HCT116 (cell line): ENCODE results near the gene H2AZ2. TPM values are rescaled to one million over a fixed set of nuclear protein-coding genes. Genes with fewer than 3 reads are reported as not detected.

Source experiments
- ATAC-seq: fragments of 200-7000 bp; cut with Tn5 transposase; 2 replicates; pipeline ENCODE4 v1.9.1; 2020; ENCODE audit warnings: mild to moderate bottlenecking, moderate library complexity
- BruUV-seq: library from RNA; stranded (reverse); fragments of 400-500 nt; replicated peaks from 2 replicates; lab custom pipeline; 2021; lab: Mats Ljungman, UMichigan
- CTCF ChIA-PET: fragments of 300-600 bp; sonication (Branson Sonifier 250); formaldehyde crosslinking; loops from one replicate; lab custom pipeline; 2021; ENCODE audit warnings: antibody characterized with exemption; lab: Charles Lee
- POLR2A ChIA-PET: fragments of 300-600, 350-600 bp; sonication (Branson Sonifier 250); formaldehyde crosslinking; loops from one replicate; lab custom pipeline; 2021; ENCODE audit warnings: antibody characterized with exemption; lab: Charles Lee
- RAD21 ChIA-PET, 2 experiments: fragments of 300-600 bp; sonication (Branson Sonifier 250); formaldehyde crosslinking; loops; one replicate each; lab custom pipeline; 2023; ENCODE audit warnings: low total read pairs in 2 of 2; ENCODE audit not compliant: uncharacterized antibody in 2 of 2, unreplicated experiment in 2 of 2, low non-redundant PET in 1 of 2; lab: Charles Lee
- DNase-seq: peaks from one replicate; pipeline ENCODE4 v3.0.0-alpha.2; 2010; ENCODE audit warnings: low read depth, low spot score
- H2AFZ ChIP-seq: fragments of 200-600 bp; shearing (Covaris generic), sonication (generic); 2 replicates; pipeline ENCODE4 v1.6.1; 2017; ENCODE audit warnings: low read depth, mixed run types, mixed read lengths, antibody characterized with exemption, low read length; ENCODE audit not compliant: poor library complexity, severe bottlenecking
- H3K27ac ChIP-seq: 2 replicates; pipeline ENCODE4 v1.5.1; 2012; ENCODE audit warnings: low read depth, low read length
- H3K27me3 ChIP-seq: fragments of 200-600 bp; sonication (generic); 2 replicates; pipeline ENCODE4 v1.6.1; 2016; ENCODE audit warnings: mixed run types, low read length, mixed read lengths; ENCODE audit not compliant: insufficient read depth
- H3K36me3 ChIP-seq, 2 experiments: fragments of 200-500 bp in 1 of 2; fragments of 200-600 bp in 1 of 2; sonication (Bioruptor generic) in 1 of 2; sonication (generic) in 1 of 2; 2 replicates each; pipeline versions ENCODE4 v1.5.1 to v1.6.1; 2014 to 2016; ENCODE audit warnings: low read length in 2 of 2, inconsistent platforms in 1 of 2, mixed read lengths in 1 of 2, mixed run types in 1 of 2; ENCODE audit not compliant: insufficient read depth in 2 of 2, control insufficient read depth in 1 of 2
- H3K4me1 ChIP-seq, 2 experiments: fragments of 200-600 bp in 1 of 2; sonication (generic) in 1 of 2; 2 replicates each; pipeline versions ENCODE4 v1.5.1 to v1.6.1; 2012 to 2017; ENCODE audit warnings: low read length in 2 of 2, inconsistent platforms in 1 of 2, mild to moderate bottlenecking in 1 of 2, mixed read lengths in 1 of 2, mixed run types in 1 of 2, moderate library complexity in 1 of 2; ENCODE audit not compliant: insufficient read depth in 2 of 2, control insufficient read depth in 1 of 2
- H3K4me2 ChIP-seq: fragments of 200-600 bp; sonication (generic); 2 replicates; pipeline ENCODE4 v1.6.1; 2017; ENCODE audit warnings: mixed run types, low read length, mixed read lengths
- H3K4me3 ChIP-seq, 2 experiments: fragments of 200-600 bp in 1 of 2; sonication (generic) in 1 of 2; replicated peaks in 1 of 2; 2 replicates each; pipeline ENCODE4 v1.5.1; 2011 to 2016; ENCODE audit warnings: low read length in 2 of 2, control low read depth in 1 of 2, low read depth in 1 of 2, mild to moderate bottlenecking in 1 of 2, mixed read lengths in 1 of 2, mixed run types in 1 of 2
- H3K79me2 ChIP-seq: fragments of 200-600 bp; sonication (generic); 2 replicates; pipeline ENCODE4 v1.6.1; 2017; ENCODE audit warnings: mild to moderate bottlenecking, mixed run types, low read length, moderate library complexity, mixed read lengths; ENCODE audit not compliant: insufficient read depth
- H3K9ac ChIP-seq: fragments of 200-600 bp; sonication (generic); 2 replicates; pipeline ENCODE4 v1.6.1; 2016; ENCODE audit warnings: low read length, mixed read lengths
- H3K9me2 ChIP-seq: fragments of 200-600 bp; sonication (generic), shearing (Covaris generic); 2 replicates; pipeline ENCODE4 v1.6.1; 2017; ENCODE audit warnings: mixed run types, mild to moderate bottlenecking, moderate library complexity; ENCODE audit not compliant: insufficient read depth
- H3K9me3 ChIP-seq, 2 experiments: fragments of 200-500 bp in 1 of 2; fragments of 200-600 bp in 1 of 2; sonication (Bioruptor generic) in 1 of 2; sonication (generic) in 1 of 2; 2 replicates each; pipeline ENCODE4 v1.6.1; 2014 to 2017; ENCODE audit warnings: low read length in 2 of 2, mixed read lengths in 2 of 2, inconsistent platforms in 1 of 2, low read depth in 1 of 2, mild to moderate bottlenecking in 1 of 2, mixed run types in 1 of 2, moderate library complexity in 1 of 2; ENCODE audit not compliant: control insufficient read depth in 1 of 2, insufficient read depth in 1 of 2
- H4K20me1 ChIP-seq: fragments of 200-600 bp; sonication (generic), shearing (Covaris generic); 2 replicates; pipeline ENCODE4 v1.6.1; 2017; ENCODE audit warnings: mixed run types, mild to moderate bottlenecking, moderate library complexity; ENCODE audit not compliant: insufficient read depth
- ATF3 ChIP-seq: IDR thresholded peaks from 2 replicates; pipeline ENCODE4 v1.6.1; 2012
- CBX3 ChIP-seq: IDR thresholded peaks from 2 replicates; pipeline ENCODE4 v1.6.1; 2012; ENCODE audit warnings: low read depth
- ELF1 ChIP-seq: IDR thresholded peaks from 2 replicates; pipeline ENCODE4 v1.6.1; 2012; ENCODE audit warnings: low read depth, borderline replicate concordance
- FOSL1 ChIP-seq: IDR thresholded peaks from 2 replicates; pipeline ENCODE4 v1.6.1; 2012; ENCODE audit warnings: low read depth
- JUND ChIP-seq: IDR thresholded peaks from 2 replicates; pipeline ENCODE4 v1.6.1; 2012
- MAX ChIP-seq: IDR thresholded peaks from 2 replicates; pipeline ENCODE4 v1.6.1; 2012
- POLR2A ChIP-seq: IDR thresholded peaks from 2 replicates; pipeline ENCODE4 v1.7.0; 2011; ENCODE audit warnings: borderline replicate concordance; ENCODE audit not compliant: insufficient read depth, insufficient read length; ENCODE audit errors: extremely low read depth
- REST ChIP-seq: IDR thresholded peaks from 2 replicates; pipeline ENCODE4 v1.6.1; 2012; ENCODE audit warnings: low read depth
- TCF7L2 ChIP-seq: IDR thresholded peaks from 2 replicates; pipeline ENCODE4 v1.7.0; 2011; ENCODE audit warnings: borderline replicate concordance, inconsistent platforms; ENCODE audit not compliant: insufficient read depth, insufficient read length; ENCODE audit errors: extremely low read depth
- ZBTB33 ChIP-seq: IDR thresholded peaks from 2 replicates; pipeline ENCODE4 v1.6.1; 2011; ENCODE audit warnings: mild to moderate bottlenecking, low read length, moderate library complexity; ENCODE audit not compliant: insufficient replicate concordance; ENCODE audit errors: extremely low read depth
- ZFX ChIP-seq: fragments of 450-650 bp; IDR thresholded peaks from 2 replicates; pipeline ENCODE4 v1.6.1; 2017
- ZNF274 ChIP-seq: fragments of 200-500 bp; sonication (Bioruptor generic); IDR thresholded peaks from 2 replicates; pipeline ENCODE4 v1.6.1; 2014; ENCODE audit warnings: mild to moderate bottlenecking, low read depth, low read length, inconsistent platforms
- intact Hi-C: fragments of 100-400 bp; cut with micrococcal nuclease; formaldehyde crosslinking; loops from 2 replicates; pipeline ENCODE4 v1.10.0; 2022
- total RNA-seq: library from RNA; stranded (reverse); gene quantifications from one replicate; pipeline ENCODE4 v1.2.1, GENCODE V29; 2021; ENCODE audit not compliant: unreplicated experiment
- TF ChIP-seq, protein P1 (sequence below), 3 experiments: fragments of 200-600 bp in 1 of 3; sonication (generic) in 1 of 3; IDR thresholded peaks in 2 of 3; conservative IDR thresholded peaks in 1 of 3; 2 replicates each; pipeline ENCODE4 v1.5.1; 2012 to 2017; ENCODE audit warnings: low read depth in 2 of 3, low read length in 2 of 3, antibody characterized with exemption in 1 of 3, borderline replicate concordance in 1 of 3, control low read depth in 1 of 3, mild to moderate bottlenecking in 1 of 3, mixed read lengths in 1 of 3, mixed run types in 1 of 3, moderate library complexity in 1 of 3; ENCODE audit not compliant: insufficient read depth in 1 of 3

Gene H2AZ2
- total RNA-seq, 1 experiment from 2014 or later: 226 TPM

DNA sequence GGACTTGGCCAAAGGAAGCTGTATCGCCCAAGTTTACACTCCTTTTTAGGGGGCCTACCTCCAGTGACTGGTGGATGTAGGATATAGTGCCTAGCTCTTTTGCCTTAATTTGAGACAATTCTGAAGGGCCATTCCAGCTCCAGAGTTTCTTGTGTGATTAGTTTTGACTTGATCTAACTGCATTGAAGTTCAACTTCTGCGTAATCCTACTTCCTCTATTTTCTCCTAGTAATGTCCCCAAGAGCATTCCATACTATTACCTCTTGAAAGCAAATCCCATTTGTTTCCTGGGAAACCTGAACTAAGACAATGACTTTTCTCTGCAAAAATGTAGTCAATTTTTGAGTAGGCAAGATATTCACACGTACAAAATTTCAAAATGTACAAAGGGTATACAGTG lies 4.7 kb upstream of the H2AZ2 start:
- Histone ChIP-seq H3K27me3 (no peaks in the 10 kb centered on the region), H3K4me2 (peak overlapping the region; percentile 19), H3K9ac (no peak overlapping the region), H3K9me2 (no peaks in the 10 kb centered on the region), H3K9me3 (no peaks in the 10 kb centered on the region), H3K79me2 (peaks cover under 1% of the 10 kb centered on the region; the same call in 1 of the 2 replicates), H3K27ac (no peak overlapping the region), H3K4me1 (peaks cover 3 to 35% of the 10 kb centered on the region in 2 experiments; a peak in 2 of 4 replicates), H3K4me3 (no peak overlapping the region), H3K36me3 (no peaks in the 10 kb centered on the region)
- ChIA-PET RAD21 (no interaction called here), POLR2A (no interaction called here), CTCF (no interaction called here)
- no peak for ATAC-seq
- BruUV-seq: no TSS peak
- no peak for DNase-seq
- TF ChIP-seq, protein P1, sequence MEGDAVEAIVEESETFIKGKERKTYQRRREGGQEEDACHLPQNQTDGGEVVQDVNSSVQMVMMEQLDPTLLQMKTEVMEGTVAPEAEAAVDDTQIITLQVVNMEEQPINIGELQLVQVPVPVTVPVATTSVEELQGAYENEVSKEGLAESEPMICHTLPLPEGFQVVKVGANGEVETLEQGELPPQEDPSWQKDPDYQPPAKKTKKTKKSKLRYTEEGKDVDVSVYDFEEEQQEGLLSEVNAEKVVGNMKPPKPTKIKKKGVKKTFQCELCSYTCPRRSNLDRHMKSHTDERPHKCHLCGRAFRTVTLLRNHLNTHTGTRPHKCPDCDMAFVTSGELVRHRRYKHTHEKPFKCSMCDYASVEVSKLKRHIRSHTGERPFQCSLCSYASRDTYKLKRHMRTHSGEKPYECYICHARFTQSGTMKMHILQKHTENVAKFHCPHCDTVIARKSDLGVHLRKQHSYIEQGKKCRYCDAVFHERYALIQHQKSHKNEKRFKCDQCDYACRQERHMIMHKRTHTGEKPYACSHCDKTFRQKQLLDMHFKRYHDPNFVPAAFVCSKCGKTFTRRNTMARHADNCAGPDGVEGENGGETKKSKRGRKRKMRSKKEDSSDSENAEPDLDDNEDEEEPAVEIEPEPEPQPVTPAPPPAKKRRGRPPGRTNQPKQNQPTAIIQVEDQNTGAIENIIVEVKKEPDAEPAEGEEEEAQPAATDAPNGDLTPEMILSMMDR (IDR thresholded peaks at IDR 0.05 in 2 of 3, conservative IDR thresholded peaks at IDR 0.05 in 1 of 3; ENCODE audit: borderline replicate concordance in 1 of 3, insufficient read depth in 1 of 3, low read depth in 2 of 3, low read length in 2 of 3): no peak
- TF ChIP-seq FOSL1 (no peak), ZBTB33 (no peak), TCF7L2 (no peak), POLR2A (no peak), ATF3 (no peak), MAX (no peak), ZFX (no peak), ZNF274 (no peak), CBX3 (no peak), JUND (no peak), ELF1 (no peak), REST (no peak)
- TF ChIP-seq, all 23 proteins: peak for 0
- Histone ChIP-seq H4K20me1 (no peaks in the 10 kb centered on the region), H2AFZ (no peak overlapping the region)
- intact Hi-C loops: no loop called here
